Heart left ventricle (tissue), 13 donors: ENCODE data around the gene WDR44.

Experiments used
- CTCF ChIP-seq, 12 donors: fragments of 200-600 bp; sonication (generic) in 4 of 12; IDR thresholded peaks; one replicate each; pipeline versions ENCODE4 v1.5.0 to v1.8.0; 2018 to 2022; ENCODE audit warnings: antibody characterized with exemption in 12 of 12, mild to moderate bottlenecking in 5 of 12
- POLR2A ChIP-seq, 2 donors: fragments of 450-650 bp; IDR thresholded peaks; one replicate each; pipeline ENCODE4 v1.6.1; 2017; ENCODE audit warnings: antibody characterized with exemption in 2 of 2, mild to moderate bottlenecking in 2 of 2, moderate library complexity in 2 of 2
- donor health status: ischemic (EF 13 %, LVEDD 7.1; RV severe dilation, severe dysfunction).
- donor health status: DM: no; HTN: yes; CAD: no.
- donor health status: DM: no; HTN: no; CAD: no.
- donor health status: ischemic (EF 25% LVEDD 6.9; RV normal size, moderate dysfunction).
- donor health status: ischemic (EF 25% LVEDD 5.7; RV mildly dilated, moderate dysfunction).
- donor health status: ischemic (EF 35%, LVEDD 5.7; RV mildly dilated, moderate dysfunction).
- donor health status: nonischemic (EF 11% LVEDD 7.7; RV severe dilation, severe dysfunction).
- donor health status: DM: yes; HTN: yes; CAD: no.
- donor health status: PGD.
- donor health status: ischemic (EF 29% LVEDD 5.4; RV normal size, mild dysfunction).
- donor health status: nonischemic (EF 23%, LVEDD 6.1; RV moderate dilation, normal function).

GRCh38 chrX:118495061-118495921, 149.4 kb downstream of the WDR44 start, which contains the start of gene DOCK11:
- TF ChIP-seq CTCF (IDR thresholded peaks at IDR 0.05) (no peak), POLR2A (IDR thresholded peaks at IDR 0.05) (peak in 1 of 2 donors; percentile 16)
